Measurements from ENCODE around the gene ABCB9.
"Not testable (repeated sequence)": the region's sequence is repeated elsewhere in the genome, so short reads cannot be mapped to it uniquely, and the experiment has no call there.

ABCB9 gene

GRCh38 chr12:122949816-122950675 lies 16.2 kb downstream of the ABCB9 start:
- TF ChIP-seq ZNF274 (IDR thresholded peaks at IDR 0.05; ENCODE audit: low read depth, low read length) = no peak
- H3K4me3 ChIP-seq (ENCODE audit: low read length) = no peak overlapping the region

DNA sequence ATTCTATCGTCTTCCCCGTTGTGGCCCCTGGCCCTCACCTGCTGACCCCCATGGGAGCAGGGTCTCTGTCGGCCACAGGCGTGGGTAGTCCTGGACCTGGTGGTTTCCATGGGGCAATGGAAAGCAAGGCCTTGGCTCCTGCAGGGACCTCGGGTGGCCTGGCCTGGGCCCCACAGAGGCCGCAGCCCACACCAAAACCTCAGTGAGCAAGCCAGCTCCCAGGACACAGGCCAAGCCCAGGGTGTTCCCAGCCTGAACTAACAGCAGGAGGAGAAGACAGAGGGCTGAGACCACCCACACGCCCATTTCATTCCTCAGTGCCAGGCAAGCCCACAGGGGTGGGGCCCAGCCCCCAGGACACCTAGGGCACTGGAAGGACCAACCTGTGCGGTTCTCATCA lies 16.9 kb downstream of the ABCB9 start:
- no peak overlapping the region for H3K4me3 ChIP-seq (ENCODE audit: low read length)
- no peak for TF ChIP-seq ZNF274 (IDR thresholded peaks at IDR 0.05; ENCODE audit: low read depth, low read length)

GRCh38 chr12:122948605-122949004 lies 17.7 kb downstream of the ABCB9 start:
- TF ChIP-seq ZNF274 (IDR thresholded peaks at IDR 0.05; ENCODE audit: low read depth, low read length) = no peak
- no peak overlapping the region for H3K4me3 ChIP-seq (ENCODE audit: low read length)

- TF ChIP-seq ZNF274 (IDR thresholded peaks at IDR 0.05; ENCODE audit: low read depth, low read length) = no peak
- no peak overlapping the region for H3K4me3 ChIP-seq (ENCODE audit: low read length)
These were observed 18.9 kb downstream of the ABCB9 start for GRCh38 chr12:122947352-122947792.

GRCh38 chr12:122946690-122947341 lies 19.4 kb downstream of the ABCB9 start:
- no peak for TF ChIP-seq ZNF274 (IDR thresholded peaks at IDR 0.05; ENCODE audit: low read depth, low read length)
- H3K4me3 ChIP-seq (ENCODE audit: low read length) = no peak overlapping the region

- H3K4me3 ChIP-seq (ENCODE audit: low read length) = no peak overlapping the region
These were observed 21.4 kb downstream of the ABCB9 start for GRCh38 chr12:122944605-122945592.

GRCh38 chr12:122943196-122943595 lies 23.1 kb downstream of the ABCB9 start:
- no peak for TF ChIP-seq ZNF274 (IDR thresholded peaks at IDR 0.05; ENCODE audit: low read depth, low read length)
- H3K4me3 ChIP-seq (ENCODE audit: low read length) = no peak overlapping the region

More at GRCh38 chr12:122944605-122945592, 21.4 kb downstream of the ABCB9 start:
- no peak for TF ChIP-seq ZNF274 (IDR thresholded peaks at IDR 0.05; ENCODE audit: low read depth, low read length)

DNA sequence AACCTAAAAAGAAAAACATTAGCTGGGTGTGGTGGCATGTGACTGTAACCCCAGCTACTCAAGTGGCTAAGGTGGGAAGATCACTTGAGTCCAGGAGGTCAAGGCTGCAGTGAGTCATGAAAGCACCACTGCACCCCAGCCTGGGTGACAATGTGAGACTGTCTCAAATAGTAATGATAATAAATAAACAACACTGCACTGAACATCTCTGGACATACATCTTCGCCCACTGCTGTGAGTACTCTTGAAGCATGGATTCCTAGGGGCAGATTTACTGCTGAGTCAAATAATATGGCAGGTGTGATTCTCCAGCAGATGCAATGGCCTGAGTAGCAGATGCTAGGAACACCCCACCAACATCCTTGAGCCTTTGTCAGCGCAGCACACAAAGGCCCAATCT lies 23.6 kb downstream of the ABCB9 start:
- no peak for TF ChIP-seq ZNF274 (IDR thresholded peaks at IDR 0.05; ENCODE audit: low read depth, low read length)

DNA sequence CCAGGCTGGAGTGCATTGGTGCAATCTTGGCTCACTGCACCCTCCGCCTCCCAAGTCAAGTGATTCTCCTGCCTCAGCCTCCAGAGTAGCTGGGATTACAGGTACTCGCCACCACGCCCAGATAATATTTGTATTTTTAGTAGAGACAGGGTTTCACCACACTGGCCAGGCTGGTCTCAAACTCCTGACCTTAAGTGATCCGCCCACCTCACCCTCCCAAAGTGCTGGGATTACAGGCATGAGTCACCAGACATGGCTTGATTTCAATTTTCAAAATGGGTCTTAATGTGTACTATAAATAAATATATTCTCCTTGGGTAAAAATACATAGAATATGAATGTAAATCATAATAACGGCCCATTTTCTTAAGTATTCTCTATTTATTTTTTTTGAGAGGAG lies 24.9 kb downstream of the ABCB9 start:
- not testable (repeated sequence) for H3K4me3 ChIP-seq (ENCODE audit: low read length)

More for the DNA sequence above, 23.6 kb downstream of the ABCB9 start:
- H3K4me3 ChIP-seq (ENCODE audit: low read length) = no peak overlapping the region

- no peak for TF ChIP-seq ZNF274 (IDR thresholded peaks at IDR 0.05; ENCODE audit: low read depth, low read length)
These were observed 27.1 kb downstream of the ABCB9 start for GRCh38 chr12:122939125-122939524.

DNA sequence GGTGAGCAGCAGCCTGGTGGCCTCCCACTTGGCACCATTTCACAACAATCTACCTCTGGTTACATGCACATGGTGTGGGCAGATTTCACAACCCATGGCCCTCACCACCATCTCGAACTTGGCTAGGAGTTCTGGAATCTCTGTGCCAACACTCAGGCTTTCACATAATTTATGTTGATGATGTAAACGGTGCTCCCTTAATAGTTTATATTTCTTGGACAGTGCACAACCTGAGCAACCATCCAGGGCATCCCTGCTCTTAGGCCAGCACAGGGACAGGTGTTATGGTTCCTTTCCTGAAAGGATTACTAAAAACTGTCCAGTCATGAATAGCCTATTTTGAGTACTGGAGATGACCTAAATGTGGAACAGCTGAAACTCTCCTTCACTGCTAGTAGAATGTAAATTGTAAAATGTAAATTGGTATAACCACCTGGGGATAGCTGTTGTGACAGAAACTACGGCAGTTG lies 28.6 kb downstream of the ABCB9 start:
- no peak overlapping the region for H3K4me3 ChIP-seq (ENCODE audit: low read length)
- no peak for TF ChIP-seq ZNF274 (IDR thresholded peaks at IDR 0.05; ENCODE audit: low read depth, low read length)

More at GRCh38 chr12:122939125-122939524, 27.1 kb downstream of the ABCB9 start:
- no peak overlapping the region for H3K4me3 ChIP-seq (ENCODE audit: low read length)

GRCh38 chr12:122935318-122935717 lies 30.9 kb downstream of the ABCB9 start:
- TF ChIP-seq ZNF274 (IDR thresholded peaks at IDR 0.05; ENCODE audit: low read depth, low read length) = no peak
- H3K4me3 ChIP-seq (ENCODE audit: low read length) = no peak overlapping the region

- no peak overlapping the region for H3K4me3 ChIP-seq (ENCODE audit: low read length)
- no peak for TF ChIP-seq ZNF274 (IDR thresholded peaks at IDR 0.05; ENCODE audit: low read depth, low read length)
These were observed 31.5 kb downstream of the ABCB9 start for GRCh38 chr12:122934722-122935121.

GRCh38 chr12:122932207-122932606 lies 34.1 kb downstream of the ABCB9 start:
- no peak for TF ChIP-seq ZNF274 (IDR thresholded peaks at IDR 0.05; ENCODE audit: low read depth, low read length)

More at GRCh38 chr12:122932207-122932606, 34.1 kb downstream of the ABCB9 start:
- no peak overlapping the region; the same call in 1 of the 2 replicates for H3K4me3 ChIP-seq (ENCODE audit: low read length)

Measured in GM08714 (cell line).